ENCODE results near the gene HSPA4. TPM values are rescaled to one million over a fixed set of nuclear protein-coding genes. Genes with fewer than 3 reads are reported as not detected.
"Not testable (repeated sequence)": the region's sequence is repeated elsewhere in the genome, so short reads cannot be mapped to it uniquely, and the experiment has no call there.

HSPA4 gene
- total RNA-seq, 1 experiment from 2014 or later, result 221 TPM

DNA sequence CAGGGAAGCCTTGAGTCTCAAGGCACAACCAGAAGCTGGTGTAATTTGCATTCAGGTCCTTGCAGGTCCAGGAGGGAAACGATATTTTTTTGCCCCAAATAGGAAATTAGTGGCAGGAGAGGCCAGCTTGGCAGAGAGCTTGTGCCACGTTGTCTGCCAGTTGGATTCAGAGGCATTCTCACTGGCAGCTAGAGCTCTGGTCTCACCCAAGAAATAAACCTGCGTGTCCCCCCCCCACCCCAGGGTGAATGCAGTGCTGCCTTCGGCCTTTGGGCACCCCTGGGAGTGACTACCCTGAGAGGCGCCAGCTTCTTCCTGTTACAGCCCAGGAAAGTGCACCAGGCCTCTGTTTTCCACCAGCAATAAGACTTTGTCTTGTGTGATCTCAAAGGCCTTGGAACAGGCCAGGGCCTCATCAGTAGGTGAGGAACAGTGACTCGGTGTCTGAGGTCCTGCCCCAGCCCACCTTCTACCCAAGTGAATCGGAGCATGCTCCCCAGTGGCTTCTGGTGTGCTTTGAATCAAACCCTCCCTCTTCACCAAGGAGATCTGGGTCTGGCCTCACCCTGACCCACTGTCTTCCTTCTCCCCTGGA is 68.4 kb downstream of the HSPA4 start:
- no peak for DNase-seq (ENCODE audit: extremely low read depth, low read depth)

DNA sequence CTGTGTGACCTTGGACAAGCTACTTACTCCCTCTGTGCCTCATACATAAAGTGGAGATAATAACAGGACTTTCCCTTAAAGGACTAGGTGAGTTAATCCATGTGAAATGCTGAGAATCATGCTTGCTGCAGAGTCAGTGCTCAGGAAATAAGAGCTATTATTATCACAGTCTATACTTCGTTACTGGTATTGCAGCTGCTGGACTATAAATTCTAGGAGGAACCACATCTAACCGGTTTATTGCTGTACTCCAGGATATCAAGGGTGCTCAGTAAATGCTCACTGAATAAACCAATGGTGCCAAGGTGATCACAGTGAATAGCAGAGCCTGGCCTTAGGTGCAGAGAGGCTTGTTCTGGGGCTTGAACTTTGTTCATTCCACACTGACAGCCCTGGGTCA is 69.3 kb downstream of the HSPA4 start:
- DNase-seq (ENCODE audit: extremely low read depth, low read depth), result no peak

DNA sequence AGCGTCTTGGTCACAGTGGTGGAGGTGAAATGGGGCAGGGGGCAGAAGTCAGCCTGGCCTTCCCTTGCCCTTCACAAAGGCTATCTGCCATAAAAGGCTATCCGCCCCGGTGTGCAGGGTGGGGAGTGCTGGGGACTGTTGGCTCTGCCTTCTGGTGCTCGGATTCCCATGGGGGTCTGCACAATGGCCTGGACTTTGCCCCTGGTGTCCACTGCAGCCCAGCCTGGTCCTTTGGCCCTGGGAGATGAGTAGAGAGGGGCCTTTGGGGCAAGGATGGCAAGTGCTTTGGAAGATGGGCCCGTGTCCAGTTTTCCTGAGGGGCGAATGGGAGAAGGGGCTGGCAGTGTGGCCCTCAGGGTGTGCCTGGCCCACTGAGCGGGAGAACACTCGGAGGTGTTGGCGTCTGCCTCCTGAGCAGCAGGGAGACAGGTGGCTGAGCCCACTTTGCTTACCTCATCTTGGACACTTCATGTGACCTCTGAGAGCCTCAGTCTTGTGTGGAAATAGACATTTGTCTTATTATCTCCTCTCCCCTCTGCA is 69.9 kb downstream of the HSPA4 start:
- no peak for DNase-seq (ENCODE audit: extremely low read depth, low read depth)

DNA sequence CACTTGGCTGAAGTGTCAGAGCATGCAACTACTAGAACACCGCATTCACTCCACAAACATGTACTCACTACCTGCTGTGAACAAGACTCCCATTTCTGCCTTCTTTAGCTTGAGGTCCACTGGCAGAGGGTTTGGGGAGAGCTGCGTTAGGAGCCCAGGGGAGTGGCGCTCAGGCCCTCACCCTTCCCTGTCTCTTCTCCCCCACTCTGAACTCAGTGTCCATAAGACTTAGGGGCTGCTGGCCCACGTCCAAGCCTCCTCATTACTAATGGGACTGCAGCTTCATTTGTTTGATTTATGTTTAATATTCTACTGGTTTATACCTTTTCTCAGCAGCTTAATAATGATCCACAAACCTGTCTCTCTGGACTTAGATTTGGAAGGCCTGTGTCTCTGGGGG is 70.9 kb downstream of the HSPA4 start:
- DNase-seq (ENCODE audit: extremely low read depth, low read depth), result no peak

- DNase-seq (ENCODE audit: extremely low read depth, low read depth), result no peak
Observed at GRCh38 chr5:133123297-133123696, 71.5 kb downstream of the HSPA4 start.

DNA sequence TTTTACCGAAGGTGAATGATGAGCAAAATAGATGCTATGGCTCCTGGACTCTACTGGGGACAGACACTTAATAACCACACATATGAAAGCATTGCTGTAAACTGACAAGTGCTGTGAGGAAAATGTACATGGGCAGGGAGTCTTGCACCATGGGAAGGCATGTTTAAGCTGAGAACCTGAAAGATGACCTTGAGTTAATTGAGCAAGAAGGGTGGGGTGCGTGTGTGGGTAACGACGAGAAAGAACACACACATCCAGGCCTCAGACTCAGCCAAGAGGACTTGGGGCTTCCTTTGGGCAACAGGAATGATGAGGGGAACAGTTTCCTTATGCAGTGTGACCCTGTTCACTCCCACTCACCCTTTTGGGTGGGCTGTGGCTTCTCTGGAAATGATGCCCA is 73.1 kb downstream of the HSPA4 start:
- no peak for DNase-seq (ENCODE audit: extremely low read depth, low read depth)

DNA sequence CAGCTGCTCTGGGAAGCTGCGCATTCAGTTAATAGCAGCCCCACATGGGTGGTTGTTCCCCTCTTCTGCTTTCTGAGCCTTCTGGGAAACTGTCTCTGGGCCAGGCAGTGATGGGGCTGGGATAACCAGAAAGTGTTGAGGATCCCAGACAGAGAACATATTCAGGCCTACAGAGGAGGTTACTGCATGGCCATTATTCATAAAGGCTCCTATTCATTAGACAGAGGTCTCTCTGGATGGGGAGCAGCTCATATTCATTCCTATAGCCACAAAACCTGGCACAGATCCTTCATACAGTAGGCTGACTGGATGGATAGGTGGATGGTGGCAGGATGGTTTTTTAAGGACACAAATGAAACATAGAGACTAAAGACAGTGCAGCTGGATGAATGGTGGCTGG is 76.3 kb downstream of the HSPA4 start:
- no peak for DNase-seq (ENCODE audit: extremely low read depth, low read depth)

DNA sequence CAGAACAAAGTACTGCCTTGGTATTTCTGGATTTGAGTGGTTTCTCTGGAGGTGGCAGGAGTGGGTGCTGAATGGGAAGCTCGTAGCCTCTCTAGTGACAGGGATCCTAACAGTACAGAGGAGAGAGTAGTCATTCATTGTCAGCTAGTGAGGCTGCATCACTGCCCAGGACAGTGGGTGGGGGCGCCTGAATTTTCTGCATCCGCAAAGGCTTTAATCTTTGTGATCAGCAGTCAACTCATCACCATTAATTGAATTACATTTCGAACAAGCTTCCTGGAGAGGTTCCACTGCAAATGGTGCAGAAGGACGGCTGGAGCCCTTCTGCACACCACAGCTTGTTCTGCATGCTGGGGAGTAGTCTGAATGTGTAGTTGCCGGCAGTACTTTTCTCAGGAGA is 77.5 kb downstream of the HSPA4 start:
- no peak for DNase-seq (ENCODE audit: extremely low read depth, low read depth)

- DNase-seq (ENCODE audit: extremely low read depth, low read depth), result no peak
Observed at GRCh38 chr5:133129950-133130349, 78.1 kb downstream of the HSPA4 start.

- DNase-seq (ENCODE audit: extremely low read depth, low read depth), result no peak
Observed at GRCh38 chr5:133130387-133131118, 78.7 kb downstream of the HSPA4 start.

DNA sequence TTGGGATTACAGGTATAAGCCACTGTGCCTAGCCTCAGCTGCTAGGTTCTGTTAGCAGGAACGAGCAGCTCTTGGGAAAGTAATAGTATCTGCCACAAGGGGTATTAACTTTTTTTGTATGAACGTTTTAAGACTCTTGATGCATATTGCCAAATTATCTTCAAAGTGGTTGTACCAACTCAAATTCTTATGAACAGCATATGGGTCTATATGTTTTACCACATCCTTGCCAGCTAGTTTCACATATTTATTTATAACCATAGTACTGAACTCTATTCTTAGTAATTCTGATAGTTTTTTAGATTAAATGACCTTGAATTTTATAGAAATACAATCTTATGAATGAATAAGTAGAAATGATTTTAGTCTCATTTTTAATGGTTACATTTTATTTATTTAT is 80.9 kb downstream of the HSPA4 start:
- no peak for DNase-seq (ENCODE audit: extremely low read depth, low read depth)

DNA sequence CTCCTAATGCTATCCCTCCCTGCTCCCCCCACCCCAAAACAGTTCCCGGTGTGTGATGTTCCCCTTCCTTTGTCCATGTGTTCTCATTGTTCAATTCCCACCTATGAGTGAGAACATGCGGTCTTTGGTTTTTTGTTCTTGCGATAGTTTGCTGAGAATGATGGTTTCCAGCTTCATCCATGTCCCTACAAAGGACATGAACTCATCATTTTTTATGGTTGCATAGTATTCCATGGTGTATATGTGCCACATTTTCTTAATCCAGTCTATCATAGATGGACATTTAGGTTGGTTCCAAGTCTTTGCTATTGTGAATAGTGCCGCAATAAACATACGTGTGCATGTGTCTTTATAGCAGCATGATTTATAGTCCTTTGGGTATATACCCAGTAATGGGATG is 81.4 kb downstream of the HSPA4 start:
- not testable (repeated sequence) for DNase-seq (ENCODE audit: extremely low read depth, low read depth)

- not testable (repeated sequence) for DNase-seq (ENCODE audit: extremely low read depth, low read depth)
Observed at GRCh38 chr5:133136890-133137289, 85.1 kb downstream of the HSPA4 start.

DNA sequence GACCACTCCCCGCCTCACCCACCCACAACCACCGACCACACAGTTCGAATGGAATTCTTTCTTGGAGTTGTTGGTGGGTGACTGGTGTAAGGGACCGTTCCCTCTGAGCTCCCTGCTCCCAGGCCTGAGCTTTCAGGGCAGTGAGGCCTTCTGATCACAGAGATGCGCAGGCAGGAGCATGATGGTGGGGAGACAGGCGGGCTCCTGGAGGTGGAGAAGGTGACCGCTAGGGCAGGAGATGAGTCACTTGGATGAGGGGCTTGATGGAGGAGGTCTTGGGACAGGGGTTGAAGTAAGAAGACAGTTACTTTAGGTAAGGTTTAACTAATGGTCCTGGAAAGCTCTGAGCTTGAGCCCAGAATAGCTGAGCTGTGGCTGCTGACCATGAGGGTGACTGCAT is 88.5 kb downstream of the HSPA4 start:
- DNase-seq (ENCODE audit: extremely low read depth, low read depth), result no peak

DNA sequence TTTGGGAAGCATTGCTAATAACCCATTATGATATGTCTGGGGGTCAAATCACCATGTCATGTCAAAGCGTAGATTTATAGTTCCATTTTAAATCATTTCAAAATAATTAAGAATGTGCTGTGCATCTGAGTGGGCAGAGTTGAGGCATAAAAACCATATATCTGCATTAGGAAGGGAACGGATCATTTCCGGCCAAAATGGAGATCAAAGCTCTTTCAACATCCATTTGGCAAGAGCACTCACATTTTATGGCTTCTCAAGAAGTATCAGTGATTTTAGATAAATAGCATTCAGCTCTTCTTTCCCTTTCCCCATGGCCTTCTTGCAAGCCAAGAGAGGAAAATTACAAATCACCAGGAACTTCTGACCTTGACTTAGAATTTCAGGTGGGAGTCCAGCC is 89.9 kb downstream of the HSPA4 start:
- DNase-seq (ENCODE audit: extremely low read depth, low read depth), result no peak

DNA sequence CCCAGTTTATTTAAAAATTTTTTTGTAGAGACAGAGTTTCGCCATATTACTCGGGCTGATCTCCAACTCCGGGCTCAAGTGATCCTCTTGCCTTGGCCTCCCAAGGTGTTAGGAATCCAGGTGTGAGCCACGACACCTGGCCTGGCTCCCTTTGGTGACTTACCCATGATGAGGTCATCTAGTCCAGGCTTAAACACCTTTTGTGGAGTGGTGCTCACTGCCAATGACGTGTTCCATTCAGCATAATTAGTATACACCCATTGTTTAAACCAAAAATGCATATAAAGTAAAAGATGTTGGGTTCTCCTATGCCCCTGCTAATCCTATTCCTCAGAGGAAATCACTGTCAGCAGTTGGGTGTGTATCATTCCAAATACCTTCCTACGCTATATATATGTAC is 91.0 kb downstream of the HSPA4 start:
- no peak for DNase-seq (ENCODE audit: extremely low read depth, low read depth)

GRCh38 chr5:133144245-133144981 is 92.6 kb downstream of the HSPA4 start:
- no peak for DNase-seq (ENCODE audit: extremely low read depth, low read depth)

DNA sequence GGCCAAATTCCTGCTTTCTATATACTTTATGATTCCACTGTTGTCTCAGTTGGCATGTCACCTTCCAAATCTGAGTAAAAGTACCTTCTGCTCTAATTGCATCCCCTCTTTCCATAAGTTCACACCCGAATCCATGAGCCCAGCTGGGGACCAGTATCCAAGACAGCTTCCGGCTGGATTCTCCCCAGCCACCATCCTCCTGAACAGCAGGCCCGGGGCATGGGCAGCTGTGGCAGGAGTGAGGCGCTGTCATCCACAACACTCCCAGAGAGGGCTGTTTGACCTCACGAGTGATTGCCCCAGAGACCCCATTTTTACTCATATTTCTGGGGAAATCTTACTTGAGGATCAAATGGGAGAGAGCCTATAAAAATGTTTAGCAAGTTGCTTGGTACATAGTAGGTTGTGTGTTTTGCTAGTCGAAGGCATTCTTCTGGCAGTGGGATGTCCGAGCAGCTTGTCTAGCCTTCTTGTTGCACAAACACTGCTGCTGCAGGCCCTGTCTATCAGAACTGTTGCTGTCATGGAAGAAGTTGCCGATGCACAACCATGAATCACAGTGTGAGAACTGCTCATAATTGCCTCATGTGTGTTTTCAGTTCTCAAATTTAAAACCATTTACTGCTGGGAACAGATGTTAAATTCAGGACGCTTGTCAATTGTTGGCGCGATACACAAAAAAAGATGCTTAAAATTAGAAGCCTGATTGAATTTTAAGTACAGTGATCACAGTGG is 93.8 kb downstream of the HSPA4 start:
- DNase-seq (ENCODE audit: extremely low read depth, low read depth), result no peak

DNA sequence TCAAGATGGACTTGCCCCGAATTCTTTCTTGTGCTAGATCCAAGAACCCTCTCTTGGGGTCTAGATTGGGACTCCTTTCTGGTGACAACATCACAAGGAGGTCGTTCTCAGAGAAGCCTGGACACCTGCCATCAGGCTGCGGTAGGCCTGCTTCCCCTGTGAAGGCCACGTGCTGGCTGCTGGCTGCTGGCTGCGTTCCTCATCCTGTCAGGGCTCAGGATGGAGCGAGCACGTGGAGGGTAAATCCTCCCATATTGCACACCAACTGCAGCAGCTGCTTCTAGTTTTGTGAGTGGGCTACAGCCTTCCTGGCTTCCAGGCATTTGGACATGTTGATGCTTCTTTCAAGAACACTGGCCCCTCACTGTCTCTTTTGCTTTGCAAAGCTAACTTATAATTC is 95.6 kb downstream of the HSPA4 start:
- no peak for DNase-seq (ENCODE audit: extremely low read depth, low read depth)

DNA sequence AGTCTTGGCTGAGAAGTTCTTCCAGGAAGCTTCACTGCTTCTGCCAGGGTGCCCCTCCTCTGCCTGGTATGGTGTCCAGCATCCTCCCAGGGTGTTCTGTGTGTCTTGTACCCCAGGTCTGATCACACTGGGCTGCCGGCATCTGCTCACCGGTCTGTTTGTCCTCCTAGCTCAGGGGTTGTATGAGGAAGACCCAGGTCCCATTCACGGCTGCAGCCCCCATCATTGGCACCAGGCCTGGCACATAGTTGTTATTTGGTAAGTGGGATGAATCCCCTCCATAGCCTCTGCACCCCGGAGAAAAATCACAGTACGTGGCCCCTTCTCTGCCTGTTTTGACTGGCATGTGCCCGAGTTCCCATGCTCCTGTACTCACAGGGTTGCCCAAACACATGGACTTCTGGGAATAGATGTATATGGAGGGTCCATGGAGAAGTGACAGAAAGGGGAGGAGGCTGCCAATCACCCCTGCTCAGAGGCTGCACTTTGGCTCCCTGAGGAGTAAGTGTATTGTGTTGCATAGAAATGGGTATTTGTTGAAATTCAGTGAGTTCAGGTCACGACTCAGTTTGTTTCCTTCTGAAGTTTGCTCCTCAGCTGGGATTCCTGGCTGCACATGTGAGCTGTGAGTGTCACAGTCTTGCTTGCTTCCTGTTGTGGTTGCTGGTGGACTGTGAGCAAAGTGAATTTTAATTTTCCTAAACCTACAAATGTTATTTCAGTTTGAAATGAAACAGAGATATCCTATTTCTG is 96.2 kb downstream of the HSPA4 start:
- DNase-seq (ENCODE audit: extremely low read depth, low read depth), result no peak
